ENCODE data around the gene LGI4. TPM values are rescaled to one million over a fixed set of nuclear protein-coding genes. Genes with fewer than 3 reads are reported as not detected.

LGI4 gene
- total and polyA plus RNA-seq, 11 donors, result 2.2 to 15.1 (median 6.0) TPM

GRCh38 chr19:35085947-35086346, 48.9 kb downstream of the LGI4 start:
- Histone ChIP-seq H3K27me3 (peaks cover 0 to 10% (median 3%) of the 10 kb centered on the region in 9 donors), H3K4me3 (no peak overlapping the region), H3K27ac (no peak overlapping the region), H3K4me1 (peaks cover 0 to 8% (median 4%) of the 10 kb centered on the region in 12 donors), H3K9me3 (no peaks in the 10 kb centered on the region), H3K36me3 (no peaks in the 10 kb centered on the region)
- DNase-seq (no peak), ATAC-seq (no peak)
- intact Hi-C loops (cut with DNase I), result no loop called here
- 72 to 86% (median 77%) methylated on average over 6 of the region's 6 CpGs for WGBS, 4 donors
- TF ChIP-seq CTCF (IDR thresholded peaks at IDR 0.05) (no peak), POLR2A (IDR thresholded peaks at IDR 0.05) (no peak)

DNA sequence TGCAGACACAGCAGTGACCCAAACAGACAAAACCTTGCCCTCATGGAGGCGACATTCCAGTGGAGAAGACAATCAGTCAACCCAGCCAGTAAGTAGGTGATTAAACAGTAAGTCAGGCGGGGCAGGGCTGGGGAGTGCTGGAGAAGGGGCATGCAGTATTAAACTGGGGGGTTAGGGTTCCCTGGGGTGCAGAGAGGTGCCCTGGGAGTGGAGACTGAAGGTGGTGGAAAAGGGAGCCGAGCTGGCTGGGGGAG, 50.4 kb downstream of the LGI4 start:
- no peak overlapping the region for H3K27ac ChIP-seq
- H3K4me3 ChIP-seq, result no peak overlapping the region
- no peaks in the 10 kb centered on the region for H3K36me3 ChIP-seq
- 82 to 91% (median 87%) methylated on average over 3 of the region's 3 CpGs for WGBS, 4 donors
- TF ChIP-seq CTCF (IDR thresholded peaks at IDR 0.05) (no peak), POLR2A (IDR thresholded peaks at IDR 0.05) (no peak)
- intact Hi-C loops (cut with DNase I), result no loop called here
- ATAC-seq (no peak), DNase-seq (no peak)
- peaks cover 0 to 2% (median 0%) of the 10 kb centered on the region in 9 donors for H3K27me3 ChIP-seq
- no peaks in the 10 kb centered on the region for H3K4me1 ChIP-seq
- no peaks in the 10 kb centered on the region for H3K9me3 ChIP-seq

DNA sequence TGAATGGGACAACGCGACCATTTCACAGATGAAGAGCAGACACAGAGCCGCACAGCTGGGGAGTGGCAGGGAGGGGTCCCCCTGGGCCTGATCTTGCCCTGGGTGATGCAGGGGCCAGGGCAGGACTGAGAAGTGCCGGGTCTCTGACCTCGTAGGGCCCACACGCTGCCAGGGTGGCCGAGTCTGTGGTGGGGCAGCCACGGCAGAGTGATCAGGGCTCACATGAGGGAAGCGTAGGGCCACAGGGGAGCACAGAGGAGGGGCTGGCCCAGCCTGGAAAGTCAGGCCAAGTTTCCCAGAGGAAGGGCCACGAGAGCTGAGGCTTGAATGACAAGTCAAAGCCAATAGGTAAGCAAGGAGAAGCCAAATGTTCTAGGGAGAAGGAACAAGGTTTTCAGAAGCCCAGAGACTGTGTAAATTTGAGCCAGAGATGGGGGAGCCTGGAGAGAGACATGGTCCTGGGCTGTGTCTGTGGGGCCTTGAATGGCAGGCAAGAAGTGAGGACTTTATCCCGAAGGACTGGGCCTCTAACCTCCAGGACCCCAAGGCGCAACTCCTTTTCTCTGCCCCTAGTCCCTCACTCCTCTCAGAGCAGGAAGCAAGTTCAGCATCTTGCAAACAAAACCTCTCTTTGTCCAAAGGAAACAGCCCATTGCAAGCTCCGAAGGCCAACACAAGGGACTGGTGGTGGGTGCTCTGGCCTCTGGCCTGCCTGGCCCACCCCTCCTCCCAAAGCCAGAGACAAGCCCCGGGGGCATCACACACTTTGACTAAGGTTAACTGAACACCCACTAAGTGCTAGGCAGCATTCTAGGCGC, 51.0 kb downstream of the LGI4 start:
- ATAC-seq, result no peak
- no peak overlapping the region for H3K4me3 ChIP-seq
- no peaks in the 10 kb centered on the region for H3K36me3 ChIP-seq
- H3K27me3 ChIP-seq, result no peaks in the 10 kb centered on the region
- DNase-seq, result no peak
- H3K27ac ChIP-seq, result no peak overlapping the region
- H3K4me1 ChIP-seq, result no peaks in the 10 kb centered on the region
- TF ChIP-seq POLR2A (IDR thresholded peaks at IDR 0.05) (no peak), CTCF (IDR thresholded peaks at IDR 0.05) (no peak)
- WGBS, 4 donors, result 81 to 82% (median 81%) methylated on average over 9 to 15 of the region's 15 CpGs
- H3K9me3 ChIP-seq, result no peaks in the 10 kb centered on the region
- intact Hi-C loops (cut with DNase I), result no loop called here

DNA sequence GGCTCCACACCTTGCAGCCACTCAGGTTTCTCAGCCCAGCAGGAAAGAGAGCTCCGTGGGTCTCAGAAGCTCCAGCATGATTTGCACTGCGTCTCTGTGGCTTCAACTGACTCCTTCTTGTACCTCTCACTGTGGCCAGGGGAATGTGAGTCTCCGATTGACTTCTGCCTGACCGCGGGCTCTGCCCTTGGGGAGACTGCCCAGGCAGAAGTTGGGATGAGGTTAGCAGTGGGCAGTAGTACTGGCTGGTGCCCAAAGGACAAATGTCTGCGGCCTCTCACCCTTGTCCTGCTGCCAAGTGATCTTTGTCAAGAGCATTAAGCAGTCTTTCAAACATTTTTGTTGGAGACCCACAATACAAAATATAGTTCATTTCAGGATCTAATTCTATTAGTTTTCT, 53.7 kb downstream of the LGI4 start:
- WGBS, 4 donors, result 81 to 100% (median 84%) methylated on average over 1 to 6 of the region's 6 CpGs
- TF ChIP-seq CTCF (IDR thresholded peaks at IDR 0.05), result no peak
- no peak for TF ChIP-seq POLR2A (IDR thresholded peaks at IDR 0.05)
- H3K36me3 ChIP-seq, result no peaks in the 10 kb centered on the region
- H3K4me1 ChIP-seq, result no peaks in the 10 kb centered on the region
- DNase-seq, result no peak
- H3K27me3 ChIP-seq, result no peaks in the 10 kb centered on the region
- ATAC-seq, result no peak
- H3K4me3 ChIP-seq, result no peak overlapping the region
- H3K27ac ChIP-seq, result no peak overlapping the region
- intact Hi-C loops (cut with DNase I), result no loop called here
- H3K9me3 ChIP-seq, result no peaks in the 10 kb centered on the region
